Endodermal cell (in vitro differentiated cells): ENCODE results near the gene EXOC8. TPM values are rescaled to one million over a fixed set of nuclear protein-coding genes. Genes with fewer than 3 reads are reported as not detected.
A peak's percentile ranks its signal among the peaks of the same experiment; 100 is the strongest.

ENCODE experiments used
- DNase-seq: peaks from one replicate; pipeline ENCODE4 v3.0.0-alpha.2; 2017
- H3K27ac ChIP-seq: 2 replicates; pipeline ENCODE4 v1.5.1; 2013; ENCODE audit warnings: mild to moderate bottlenecking, low read depth, low read length, moderate library complexity
- H3K27me3 ChIP-seq: 2 replicates; pipeline ENCODE4 v1.6.1; 2013; ENCODE audit warnings: mild to moderate bottlenecking, low read length, moderate library complexity; ENCODE audit not compliant: insufficient read depth, control insufficient read depth, poor library complexity, severe bottlenecking
- H3K36me3 ChIP-seq: 2 replicates; pipeline ENCODE4 v1.7.0; 2013; ENCODE audit warnings: mild to moderate bottlenecking, low read length, moderate library complexity; ENCODE audit not compliant: control insufficient read depth, insufficient read depth
- H3K4me1 ChIP-seq: one replicate; pipeline ENCODE4 v1.7.0; 2013; ENCODE audit warnings: low read length; ENCODE audit not compliant: control insufficient read depth, insufficient read depth
- H3K4me3 ChIP-seq: 2 replicates; pipeline ENCODE4 v1.5.1; 2013; ENCODE audit warnings: mild to moderate bottlenecking, low read length, moderate library complexity
- H3K9ac ChIP-seq: 2 replicates; pipeline ENCODE4 v1.6.1; 2013; ENCODE audit warnings: mild to moderate bottlenecking, low read length, moderate library complexity; ENCODE audit not compliant: poor library complexity, severe bottlenecking; ENCODE audit errors: extremely low read depth
- H3K9me3 ChIP-seq: 2 replicates; pipeline ENCODE4 v1.6.1; 2013; ENCODE audit warnings: mild to moderate bottlenecking, low read length, moderate library complexity; ENCODE audit not compliant: control insufficient read depth
- H3K27ac Mint-ChIP-seq: 2 replicates; pipeline ENCODE4 v1.8.0; 2020; ENCODE audit warnings: mixed read lengths
- H3K27me3 Mint-ChIP-seq: 2 replicates; pipeline ENCODE4 v1.8.0; 2021; ENCODE audit warnings: mild to moderate bottlenecking, mixed read lengths; ENCODE audit not compliant: insufficient read depth
- H3K36me3 Mint-ChIP-seq: 2 replicates; pipeline ENCODE4 v1.8.0; 2020; ENCODE audit warnings: low read depth, mixed read lengths
- H3K4me1 Mint-ChIP-seq: 2 replicates; pipeline ENCODE4 v1.8.0; 2020; ENCODE audit warnings: mixed read lengths
- H3K4me3 Mint-ChIP-seq: 2 replicates; pipeline ENCODE4 v1.8.0; 2020; ENCODE audit warnings: mild to moderate bottlenecking, moderate library complexity, mixed read lengths
- H3K9me3 Mint-ChIP-seq: 2 replicates; pipeline ENCODE4 v1.8.0; 2020; ENCODE audit warnings: mild to moderate bottlenecking, mixed read lengths
- CTCF ChIP-seq: fragments of 200-600 bp; sonication (generic); conservative IDR thresholded peaks from 2 replicates; pipeline ENCODE4 v1.5.0; 2021; ENCODE audit warnings: antibody characterized with exemption, mild to moderate bottlenecking
- WGBS, 2 experiments: methylation state at CpG; one replicate each; pipeline versions ENCODE4 v1.1.5 to v1.1.7; 2013; ENCODE audit warnings: missing lambda C conversion rate in 2 of 2, mixed read lengths in 1 of 2; ENCODE audit not compliant: insufficient coverage in 1 of 2, insufficient read length in 1 of 2; 5-methylcytosine and 5-hydroxymethylcytosine counted together
- total RNA-seq, 2 donors: library from RNA; stranded (reverse); fragmentation: NEBNext Ultra II Directional in 1 of 2; extraction: Animal tissue kit (Norgen Biotek cat#: 25700) in 1 of 2; gene quantifications; 2 replicates in 1 of 2; 3 replicates in 1 of 2; pipeline ENCODE4 v1.2.1, GENCODE V29; 2021

The EXOC8 gene
- total RNA-seq, 2 donors from 2014 or later = 9.9 to 13.1 TPM

- Mint-ChIP-seq H3K36me3 (peaks cover 16% of the 10 kb centered on the region), H3K4me1 (no peaks in the 10 kb centered on the region), H3K27me3 (no peaks in the 10 kb centered on the region), H3K4me3 (no peak overlapping the region), H3K9me3 (no peaks in the 10 kb centered on the region), H3K27ac (no peak overlapping the region)
- Histone ChIP-seq H3K9ac (no peak overlapping the region), H3K36me3 (peaks cover 9% of the 10 kb centered on the region), H3K4me1 (no peaks in the 10 kb centered on the region), H3K9me3 (no peaks in the 10 kb centered on the region), H3K27ac (no peak overlapping the region), H3K27me3 (no peaks in the 10 kb centered on the region), H3K4me3 (no peak overlapping the region)
- no peak for DNase-seq
- 95 to 96% methylated on average over 5 to 6 of the region's 6 CpGs for WGBS, 2 experiments
- no peak for TF ChIP-seq CTCF
Observed at GRCh38 chr1:231359113-231359512, 21.5 kb upstream of the EXOC8 start.

DNA sequence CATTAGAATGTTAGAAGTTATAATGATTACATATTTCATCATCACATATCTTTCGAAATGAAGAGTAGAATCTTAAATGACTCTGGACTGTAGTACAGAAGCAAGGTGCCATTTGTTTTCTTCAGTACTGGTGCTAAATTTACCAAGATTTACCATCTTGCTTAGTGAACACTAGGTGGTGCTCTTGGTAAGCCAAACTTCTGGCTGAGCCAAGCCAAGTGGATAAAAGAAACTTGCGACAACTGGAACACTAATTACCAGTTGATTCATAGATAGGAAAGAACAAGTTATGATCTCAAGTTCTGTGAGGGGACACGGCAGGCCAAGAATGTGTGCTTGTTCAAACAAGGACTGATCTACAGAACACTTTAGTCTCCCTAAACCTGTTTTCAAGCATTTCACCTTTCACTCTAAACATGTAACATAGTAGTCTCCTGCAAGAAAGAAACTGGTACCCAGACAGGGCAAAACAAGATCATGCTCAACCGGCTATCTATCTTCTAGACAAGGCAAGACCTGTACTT is 20.2 kb upstream of the EXOC8 start:
- Histone ChIP-seq H3K9ac (no peak overlapping the region), H3K27ac (no peak overlapping the region), H3K9me3 (no peaks in the 10 kb centered on the region), H3K36me3 (peaks cover 13% of the 10 kb centered on the region), H3K27me3 (no peaks in the 10 kb centered on the region), H3K4me1 (no peaks in the 10 kb centered on the region), H3K4me3 (no peak overlapping the region)
- Mint-ChIP-seq H3K4me3 (no peak overlapping the region), H3K9me3 (no peaks in the 10 kb centered on the region), H3K36me3 (peaks cover 19% of the 10 kb centered on the region), H3K4me1 (no peaks in the 10 kb centered on the region), H3K27me3 (no peaks in the 10 kb centered on the region), H3K27ac (no peak overlapping the region)
- peak; percentile 91 for TF ChIP-seq CTCF
- peak; percentile 61 for DNase-seq
- WGBS, 2 experiments = 47 to 49% methylated on average over 3 to 4 of the region's 4 CpGs

- TF ChIP-seq CTCF = no peak
- WGBS, 2 experiments = 94 to 97% methylated on average over 4 to 8 of the region's 10 CpGs
Observed at GRCh38 chr1:231357187-231357772, 19.6 kb upstream of the EXOC8 start.

More at GRCh38 chr1:231357187-231357772, 19.6 kb upstream of the EXOC8 start:
- no peaks in the 10 kb centered on the region for H3K4me1 Mint-ChIP-seq
- H3K27ac Mint-ChIP-seq = no peak overlapping the region
- H3K27me3 ChIP-seq = no peaks in the 10 kb centered on the region
- no peaks in the 10 kb centered on the region for H3K27me3 Mint-ChIP-seq
- H3K4me3 ChIP-seq = no peak overlapping the region
- H3K36me3 ChIP-seq = peaks cover 19% of the 10 kb centered on the region
- peaks cover 25% of the 10 kb centered on the region for H3K36me3 Mint-ChIP-seq
- no peak overlapping the region for H3K27ac ChIP-seq
- no peaks in the 10 kb centered on the region for H3K9me3 Mint-ChIP-seq
- no peaks in the 10 kb centered on the region for H3K4me1 ChIP-seq
- H3K9ac ChIP-seq = no peak overlapping the region
- no peak for DNase-seq
- no peak overlapping the region for H3K4me3 Mint-ChIP-seq
- H3K9me3 ChIP-seq = no peaks in the 10 kb centered on the region
